ENCODE measurements around the gene CD300LF.

CD300LF gene

GRCh38 chr17:74686761-74687160 is 26.0 kb downstream of the CD300LF start:
- peak in 1 of 5 experiments; percentile 32 for DNase-seq

DNA sequence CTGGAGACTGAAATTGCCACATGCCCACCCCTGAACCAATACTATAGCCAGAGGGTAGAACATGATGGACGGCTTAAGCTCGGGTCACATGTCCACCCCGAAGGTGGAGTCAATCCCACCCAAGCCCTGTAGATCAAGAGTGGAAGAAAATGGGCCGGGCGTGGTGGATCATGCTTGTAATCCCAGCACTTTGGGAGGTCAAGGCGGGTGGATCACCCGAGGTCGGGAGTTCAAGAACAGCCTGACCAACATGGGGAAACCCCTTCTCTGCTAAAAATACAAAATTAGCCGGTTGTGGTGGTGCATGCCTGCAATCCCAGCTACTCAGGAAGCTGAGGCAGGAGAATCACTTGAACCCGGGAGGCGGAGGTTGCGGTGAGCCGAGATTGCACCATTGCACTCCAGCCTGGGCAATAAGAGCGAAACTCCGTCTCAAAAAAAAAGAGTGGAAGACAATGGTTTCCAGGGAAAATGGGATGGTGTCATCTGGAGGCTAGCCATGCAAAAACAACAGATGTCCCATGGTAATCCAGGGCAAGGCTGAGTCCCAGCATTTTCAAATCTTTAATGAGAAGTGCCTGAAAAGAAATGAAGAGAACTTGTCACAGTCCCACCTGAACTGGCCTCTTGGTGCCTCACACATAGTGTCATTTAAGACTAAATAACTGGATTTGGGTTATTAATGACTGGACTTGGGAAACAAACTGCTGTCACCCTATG is 30.1 kb downstream of the CD300LF start:
- DNase-seq, result no peak

DNA sequence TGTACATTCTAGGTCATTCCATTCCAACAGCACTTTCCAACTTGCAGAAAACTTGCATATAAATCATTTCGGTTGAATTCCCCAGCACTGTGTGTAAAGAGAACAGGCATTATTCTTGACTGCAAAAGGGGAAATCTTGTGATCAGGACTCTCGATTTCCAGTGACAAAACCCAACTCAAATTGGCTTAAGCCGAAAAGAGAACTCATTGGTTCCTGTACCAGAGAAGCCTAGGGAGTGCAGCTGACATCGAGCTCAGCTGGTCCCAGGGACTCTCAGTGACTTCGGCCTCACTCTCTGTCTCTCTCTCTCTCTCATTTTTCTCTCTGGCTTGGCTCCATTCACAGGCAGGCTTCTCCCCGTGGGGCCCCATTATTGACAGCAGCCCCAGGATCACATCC is 30.7 kb downstream of the CD300LF start:
- no peak for DNase-seq

DNA sequence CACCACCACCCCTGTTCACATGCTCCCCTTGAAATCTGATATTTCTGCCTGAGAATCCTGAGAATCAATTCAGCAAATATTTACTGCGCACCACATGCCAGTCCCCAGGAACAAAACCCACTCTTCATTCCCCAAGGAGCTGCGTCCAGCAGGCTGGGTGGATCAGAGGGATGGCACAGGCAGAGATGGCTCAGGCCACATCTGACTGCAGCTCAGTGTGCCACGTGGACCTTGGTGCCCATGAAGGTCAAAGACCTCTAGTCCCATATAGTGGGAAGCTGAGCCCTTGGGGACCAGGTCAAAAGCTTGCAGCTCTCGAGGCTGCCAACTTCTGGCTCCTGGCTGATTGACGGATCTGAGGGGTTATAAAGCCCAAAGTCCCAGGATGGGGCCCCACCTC is 31.8 kb downstream of the CD300LF start:
- no peak for DNase-seq

- no peak for DNase-seq
These were observed 32.5 kb downstream of the CD300LF start for GRCh38 chr17:74680213-74680612.

GRCh38 chr17:74679374-74679773 is 33.3 kb downstream of the CD300LF start:
- DNase-seq, result no peak

GRCh38 chr17:74678541-74678940 is 34.2 kb downstream of the CD300LF start:
- DNase-seq, result peak in 1 of 5 experiments; percentile 8

DNA sequence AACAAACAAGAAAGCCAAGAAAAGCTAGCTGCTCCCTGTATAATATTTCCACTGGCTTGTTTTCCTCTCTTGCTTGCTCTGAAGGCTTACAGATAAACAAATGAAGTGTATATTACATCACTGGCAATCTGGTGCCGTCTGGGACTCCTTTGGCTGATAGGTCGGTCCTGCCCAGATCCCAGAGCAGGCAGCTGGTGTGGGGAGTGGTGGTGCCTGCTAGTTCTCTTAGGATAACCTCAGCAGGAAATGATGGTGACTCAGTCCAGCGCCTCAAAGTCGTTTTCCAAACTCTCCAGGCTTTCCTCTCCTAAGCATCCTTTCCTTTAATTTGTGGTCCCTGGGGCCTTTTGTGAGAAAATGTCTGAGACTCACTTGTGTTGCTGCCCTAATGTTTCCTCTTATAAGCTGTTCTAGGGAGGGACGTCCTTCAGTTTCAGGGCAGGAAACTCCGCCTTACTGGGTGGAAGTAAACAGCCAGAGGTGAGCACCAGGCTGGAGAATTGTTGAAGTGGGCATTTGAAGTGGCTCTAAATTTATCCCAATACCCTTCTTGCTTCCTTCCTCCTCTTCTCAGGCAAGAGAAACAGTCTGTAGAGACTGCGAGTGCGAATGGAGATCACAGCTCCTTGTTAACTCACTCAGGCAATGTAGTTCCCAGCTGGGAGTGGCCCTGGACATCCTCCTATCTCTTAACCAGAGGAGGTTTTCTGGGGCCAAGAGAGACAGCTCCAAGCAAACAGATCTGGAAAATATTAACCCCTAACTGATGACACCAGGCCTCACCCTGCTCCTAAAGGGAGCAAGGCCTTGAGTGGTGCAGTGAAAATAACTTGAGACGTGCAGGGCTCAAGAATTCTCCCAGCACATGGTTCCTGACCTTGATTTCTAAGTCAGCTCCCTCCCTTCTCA is 34.9 kb downstream of the CD300LF start:
- DNase-seq, result peak in 1 of 5 experiments; percentile 11

DNA sequence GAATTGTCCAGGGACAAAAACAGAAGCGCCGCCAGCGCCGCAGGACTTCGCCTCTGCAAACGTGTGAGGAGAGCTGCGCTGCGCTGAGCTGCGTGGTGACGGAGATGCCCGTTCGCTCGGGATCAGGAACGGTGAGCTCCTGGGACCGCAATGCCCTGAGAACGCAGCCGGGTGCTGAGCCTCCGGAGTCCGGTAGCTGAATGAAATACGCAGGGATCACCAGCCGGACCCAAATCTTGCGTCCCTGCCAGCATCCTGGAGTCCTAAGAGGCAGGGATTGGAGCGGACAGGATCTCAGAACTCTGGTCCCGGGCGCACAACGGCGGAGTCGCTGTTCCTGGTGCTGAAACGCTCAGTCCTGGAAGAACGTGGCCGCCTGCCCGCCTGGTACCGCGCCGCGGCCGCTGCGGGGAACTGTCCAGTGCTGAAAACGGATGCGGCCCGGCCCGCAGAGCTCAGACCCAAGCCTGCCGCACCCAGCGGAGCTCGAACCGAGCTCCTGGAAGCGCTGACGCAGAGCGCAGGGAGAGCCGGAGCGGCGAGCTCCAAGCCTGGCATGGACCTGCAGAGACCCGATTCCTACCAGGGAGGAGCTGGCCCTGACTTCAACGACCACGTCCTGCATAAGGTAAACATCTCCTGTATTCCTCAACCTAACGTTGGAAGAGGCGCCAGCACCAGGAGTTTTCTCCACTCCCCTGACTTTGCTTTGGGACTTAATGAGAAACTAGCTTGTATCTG is 41.5 kb downstream of the CD300LF start:
- DNase-seq, result peak; percentile 38 to 72 (median 56)

DNA sequence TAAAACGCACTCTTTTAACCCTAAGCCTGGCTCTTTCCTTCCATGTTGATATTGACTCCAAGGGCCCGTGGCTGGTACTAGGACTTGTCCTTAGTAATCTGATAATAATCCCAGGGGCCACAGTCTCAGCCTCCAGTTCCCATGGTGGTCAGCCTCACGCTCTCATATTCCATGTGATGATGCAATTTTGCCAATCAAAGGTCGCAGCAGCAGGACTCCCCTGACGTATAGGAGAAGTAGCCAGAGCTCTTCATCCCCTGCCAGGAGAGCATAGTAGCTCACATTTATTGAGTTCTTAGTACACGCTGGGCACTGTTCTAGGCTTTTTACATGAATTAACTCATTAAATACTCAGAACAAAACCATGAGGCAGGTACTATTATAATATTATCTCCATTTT is 42.4 kb downstream of the CD300LF start:
- DNase-seq, result no peak

DNA sequence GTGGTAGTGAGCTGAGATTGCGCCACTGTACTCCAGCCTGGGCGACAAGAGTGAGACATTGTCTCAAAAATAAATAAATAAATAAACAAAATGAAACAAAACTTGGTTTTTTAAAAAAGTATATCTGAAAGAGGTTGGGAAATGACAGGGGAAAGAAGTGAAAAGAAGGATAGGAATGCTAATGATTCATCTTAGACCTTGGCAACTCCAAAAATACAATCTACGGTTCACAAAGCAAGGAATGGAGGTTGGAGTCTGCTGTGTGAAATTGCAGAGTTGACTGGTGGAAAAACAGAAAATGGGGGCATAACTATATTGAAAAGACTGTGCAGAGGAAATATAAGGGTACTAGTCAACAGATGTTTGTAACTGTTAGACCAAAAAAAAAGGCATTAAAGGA is 49.2 kb downstream of the CD300LF start:
- no peak for DNase-seq

- no peak for DNase-seq
These were observed 52.8 kb downstream of the CD300LF start for GRCh38 chr17:74659889-74660288.

DNA sequence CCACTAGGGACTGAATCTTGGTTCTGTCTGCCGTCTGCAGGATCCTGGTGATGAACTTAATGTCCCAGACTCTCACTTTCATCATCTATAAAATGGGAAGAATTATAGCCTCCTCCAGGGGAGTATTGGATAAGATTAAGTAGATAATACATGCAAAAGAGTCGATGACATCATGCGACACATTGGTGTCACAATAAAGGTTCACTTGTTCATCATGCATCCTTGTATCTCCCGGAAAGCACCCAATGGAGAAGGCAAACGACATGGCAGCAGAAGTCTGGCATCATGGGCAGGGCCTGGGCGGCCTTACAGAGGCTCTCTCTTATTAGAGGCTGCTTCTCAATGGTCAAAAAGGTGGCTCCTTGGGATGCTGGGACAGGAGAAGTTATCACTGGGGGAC is 54.1 kb downstream of the CD300LF start:
- no peak for DNase-seq

- no peak for DNase-seq
These were observed 58.0 kb downstream of the CD300LF start for GRCh38 chr17:74654742-74655141.

DNA sequence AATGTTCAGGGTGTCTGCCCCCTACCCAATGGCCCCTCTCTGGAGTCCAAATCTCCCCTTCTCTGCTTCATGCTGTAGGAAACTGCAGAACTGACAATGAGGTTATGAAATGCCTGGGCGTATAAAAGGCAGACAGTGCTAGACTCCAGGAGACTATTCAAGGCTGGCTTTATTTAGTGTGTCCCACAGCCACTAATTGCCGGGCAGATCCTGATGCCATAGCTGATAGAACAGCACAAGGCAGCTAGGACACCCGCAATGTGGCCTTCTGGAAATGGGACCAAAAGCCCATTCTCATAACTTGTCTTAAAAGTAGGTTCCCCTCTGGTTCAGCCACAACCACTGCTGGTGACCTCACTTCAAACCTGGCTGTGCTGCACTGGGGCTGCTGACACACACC is 60.7 kb downstream of the CD300LF start:
- no peak for DNase-seq

DNA sequence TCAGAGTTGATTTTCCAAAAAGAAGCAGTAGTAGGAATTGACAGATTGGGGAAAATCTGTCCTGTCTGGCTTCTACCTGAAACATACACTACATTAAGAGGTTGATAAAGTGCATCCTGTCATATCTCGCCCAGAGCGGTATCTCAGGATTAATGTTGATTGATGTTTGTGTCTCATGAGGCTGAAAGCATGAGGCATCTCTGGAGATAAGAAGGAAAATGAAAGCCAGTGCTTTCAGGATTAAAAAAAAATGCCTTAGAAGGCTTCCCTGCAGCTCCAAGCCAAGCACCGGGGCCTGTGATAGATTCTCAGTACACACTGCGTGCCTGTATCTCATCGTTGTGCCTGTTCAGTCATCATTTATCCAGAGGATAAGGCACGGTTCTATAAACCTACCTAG is 62.8 kb downstream of the CD300LF start:
- DNase-seq, result no peak

GRCh38 chr17:74647871-74648672 is 64.7 kb downstream of the CD300LF start:
- no peak for DNase-seq

GRCh38 chr17:74646231-74646630 is 66.5 kb downstream of the CD300LF start:
- DNase-seq, result peak in 1 of 5 experiments; percentile 26

DNA sequence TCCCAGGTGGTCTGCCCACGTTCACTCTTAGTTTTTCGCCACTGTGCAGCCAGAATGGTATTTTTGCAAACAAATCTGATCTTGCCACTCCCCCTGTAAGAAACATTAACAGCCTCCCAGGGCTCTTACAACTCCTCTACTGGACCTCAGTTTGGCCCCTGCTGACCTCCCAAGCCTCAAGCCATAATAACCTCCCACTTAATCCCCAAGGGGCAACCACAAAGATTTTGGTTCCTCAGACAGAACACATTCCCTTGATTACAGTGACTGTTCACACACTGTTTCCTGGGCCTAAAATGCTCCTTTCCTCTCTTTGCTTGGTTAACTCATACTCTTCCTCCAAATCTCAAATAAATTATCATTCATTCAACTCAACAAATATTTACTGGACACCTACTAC is 67.7 kb downstream of the CD300LF start:
- DNase-seq, result no peak

DNA sequence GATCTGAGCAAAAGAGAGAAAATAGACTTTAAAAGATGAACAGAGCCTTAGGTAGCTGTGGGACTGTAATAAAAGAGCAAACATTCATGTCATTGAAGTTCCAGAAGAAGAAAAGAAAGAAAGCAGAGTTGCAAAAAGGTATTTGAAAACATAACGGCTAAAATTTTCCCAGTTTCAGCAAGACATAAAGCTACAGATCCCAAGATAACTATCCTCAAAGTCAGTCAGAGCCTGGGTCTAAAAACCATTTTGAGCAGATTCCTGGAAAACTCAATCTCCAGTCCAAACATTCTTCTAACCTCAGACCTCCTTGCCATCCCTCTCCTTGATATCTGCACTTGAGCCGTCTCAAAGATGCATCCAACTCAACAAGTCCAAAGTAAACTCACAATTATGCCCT is 68.3 kb downstream of the CD300LF start:
- no peak for DNase-seq

Measured in T-helper 2 cell (primary cell).